ENCODE results near the gene ARHGAP9. TPM values are rescaled to one million over a fixed set of nuclear protein-coding genes. Genes with fewer than 3 reads are reported as not detected.

The ARHGAP9 gene
- total RNA-seq, 1 experiment from 2014 or later, result 0.92 TPM

DNA sequence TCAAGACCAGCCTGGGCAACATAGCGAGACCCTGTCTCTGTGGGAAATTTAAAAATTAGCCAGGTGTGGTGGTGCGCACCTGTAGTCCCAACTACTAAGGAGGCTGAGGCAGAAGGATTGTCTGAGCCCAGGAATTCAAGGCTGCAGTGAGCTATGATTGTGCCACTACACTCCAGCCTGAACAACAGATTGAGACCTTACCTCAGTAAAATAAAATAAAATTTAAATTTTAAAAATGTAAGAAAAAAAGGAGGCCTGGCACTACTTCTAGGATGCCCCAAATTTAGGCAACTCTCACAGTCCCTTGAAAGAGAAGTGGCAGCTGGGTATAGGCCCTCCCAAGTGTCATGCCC is 25.5 kb downstream of the ARHGAP9 start:
- H3K9me3 ChIP-seq (ENCODE audit: control insufficient read depth, insufficient read depth, low read depth, low read length), result no peaks in the 10 kb centered on the region
- DNase-seq (ENCODE audit: low read depth, low spot score), result no peak
- in situ Hi-C loops (cut with HindIII; ENCODE audit: low pct_unique_long_range_greater_than_20kb, low sequenced_read_pairs), result no loop called here
- ChIA-PET POLR2A (no interaction called here), CTCF (interaction anchor here (0.6 to 3.2 kb wide), 3 partner anchors 25 to 182 kb away, joined by 3 to 54 read pairs (median 3); no protein-coding TSS in a partner anchor)
- BruUV-seq (replicated peaks), result no TSS peak
- no peaks in the 10 kb centered on the region for H3K27me3 ChIP-seq (ENCODE audit: control insufficient read depth, insufficient read depth, low read length)
- peaks cover 6% of the 10 kb centered on the region for H3K4me1 ChIP-seq (ENCODE audit: control insufficient read depth, insufficient read depth, low read length)
- intact Hi-C loops (cut with micrococcal nuclease; ENCODE audit: unreplicated experiment), result loop anchor here (5.0 kb wide), 1 partner anchor 192 kb away; no protein-coding TSS in a partner anchor
- H3K36me3 ChIP-seq (ENCODE audit: control insufficient read depth, insufficient read depth, low read length), result no peaks in the 10 kb centered on the region
- TF ChIP-seq POLR2AphosphoS5 (IDR thresholded peaks at IDR 0.05; ENCODE audit: low read depth, low read length), result no peak
- TF ChIP-seq SIN3A (IDR thresholded peaks at IDR 0.05; ENCODE audit: borderline replicate concordance, insufficient read depth, low read depth, low read length), result no peak
- TF ChIP-seq, protein P1, sequence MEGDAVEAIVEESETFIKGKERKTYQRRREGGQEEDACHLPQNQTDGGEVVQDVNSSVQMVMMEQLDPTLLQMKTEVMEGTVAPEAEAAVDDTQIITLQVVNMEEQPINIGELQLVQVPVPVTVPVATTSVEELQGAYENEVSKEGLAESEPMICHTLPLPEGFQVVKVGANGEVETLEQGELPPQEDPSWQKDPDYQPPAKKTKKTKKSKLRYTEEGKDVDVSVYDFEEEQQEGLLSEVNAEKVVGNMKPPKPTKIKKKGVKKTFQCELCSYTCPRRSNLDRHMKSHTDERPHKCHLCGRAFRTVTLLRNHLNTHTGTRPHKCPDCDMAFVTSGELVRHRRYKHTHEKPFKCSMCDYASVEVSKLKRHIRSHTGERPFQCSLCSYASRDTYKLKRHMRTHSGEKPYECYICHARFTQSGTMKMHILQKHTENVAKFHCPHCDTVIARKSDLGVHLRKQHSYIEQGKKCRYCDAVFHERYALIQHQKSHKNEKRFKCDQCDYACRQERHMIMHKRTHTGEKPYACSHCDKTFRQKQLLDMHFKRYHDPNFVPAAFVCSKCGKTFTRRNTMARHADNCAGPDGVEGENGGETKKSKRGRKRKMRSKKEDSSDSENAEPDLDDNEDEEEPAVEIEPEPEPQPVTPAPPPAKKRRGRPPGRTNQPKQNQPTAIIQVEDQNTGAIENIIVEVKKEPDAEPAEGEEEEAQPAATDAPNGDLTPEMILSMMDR (IDR thresholded peaks at IDR 0.05), result no peak
- TF ChIP-seq, protein P2, sequence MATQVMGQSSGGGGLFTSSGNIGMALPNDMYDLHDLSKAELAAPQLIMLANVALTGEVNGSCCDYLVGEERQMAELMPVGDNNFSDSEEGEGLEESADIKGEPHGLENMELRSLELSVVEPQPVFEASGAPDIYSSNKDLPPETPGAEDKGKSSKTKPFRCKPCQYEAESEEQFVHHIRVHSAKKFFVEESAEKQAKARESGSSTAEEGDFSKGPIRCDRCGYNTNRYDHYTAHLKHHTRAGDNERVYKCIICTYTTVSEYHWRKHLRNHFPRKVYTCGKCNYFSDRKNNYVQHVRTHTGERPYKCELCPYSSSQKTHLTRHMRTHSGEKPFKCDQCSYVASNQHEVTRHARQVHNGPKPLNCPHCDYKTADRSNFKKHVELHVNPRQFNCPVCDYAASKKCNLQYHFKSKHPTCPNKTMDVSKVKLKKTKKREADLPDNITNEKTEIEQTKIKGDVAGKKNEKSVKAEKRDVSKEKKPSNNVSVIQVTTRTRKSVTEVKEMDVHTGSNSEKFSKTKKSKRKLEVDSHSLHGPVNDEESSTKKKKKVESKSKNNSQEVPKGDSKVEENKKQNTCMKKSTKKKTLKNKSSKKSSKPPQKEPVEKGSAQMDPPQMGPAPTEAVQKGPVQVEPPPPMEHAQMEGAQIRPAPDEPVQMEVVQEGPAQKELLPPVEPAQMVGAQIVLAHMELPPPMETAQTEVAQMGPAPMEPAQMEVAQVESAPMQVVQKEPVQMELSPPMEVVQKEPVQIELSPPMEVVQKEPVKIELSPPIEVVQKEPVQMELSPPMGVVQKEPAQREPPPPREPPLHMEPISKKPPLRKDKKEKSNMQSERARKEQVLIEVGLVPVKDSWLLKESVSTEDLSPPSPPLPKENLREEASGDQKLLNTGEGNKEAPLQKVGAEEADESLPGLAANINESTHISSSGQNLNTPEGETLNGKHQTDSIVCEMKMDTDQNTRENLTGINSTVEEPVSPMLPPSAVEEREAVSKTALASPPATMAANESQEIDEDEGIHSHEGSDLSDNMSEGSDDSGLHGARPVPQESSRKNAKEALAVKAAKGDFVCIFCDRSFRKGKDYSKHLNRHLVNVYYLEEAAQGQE (IDR thresholded peaks at IDR 0.05; ENCODE audit: insufficient read depth in 1 of 2, low read depth in 2 of 2, low read length in 1 of 2), result no peak
- TF ChIP-seq TCF7L2 (IDR thresholded peaks at IDR 0.05; ENCODE audit: low read depth, low read length), result no peak
- no peak overlapping the region for H3K27ac ChIP-seq (ENCODE audit: low read length)
- H3K4me3 ChIP-seq (ENCODE audit: low read depth in 2 of 2, low read length in 2 of 2), result no peak overlapping the region
- ATAC-seq, result no peak

DNA sequence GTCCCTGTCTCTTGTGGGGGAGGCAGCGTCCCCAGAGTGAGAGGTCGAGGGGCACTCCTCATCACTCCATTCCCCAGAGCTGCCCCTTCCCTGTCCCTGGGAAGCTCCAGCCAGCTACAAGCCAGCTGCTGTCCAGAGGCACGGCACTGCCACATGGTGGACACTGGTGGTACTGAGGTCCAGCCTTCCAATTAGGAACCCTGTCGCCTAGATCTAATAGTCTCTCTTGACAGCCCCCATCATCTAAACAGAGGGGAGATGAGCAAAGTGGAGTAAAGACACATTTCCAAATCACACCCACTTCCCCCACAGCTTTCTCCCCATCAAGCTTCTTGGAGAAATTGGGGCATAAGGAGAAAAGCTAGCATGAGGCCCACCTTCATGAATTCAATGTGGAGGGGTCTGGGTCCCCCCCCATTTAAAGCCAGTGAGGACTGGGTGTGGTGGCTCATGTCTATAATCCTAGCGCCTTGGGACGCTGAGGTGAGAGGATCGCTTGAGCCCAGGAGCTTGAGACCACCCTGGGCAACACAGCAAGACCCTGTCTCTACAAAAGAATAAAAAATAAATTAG is 26.6 kb downstream of the ARHGAP9 start:
- H3K27me3 ChIP-seq (ENCODE audit: control insufficient read depth, insufficient read depth, low read length), result no peaks in the 10 kb centered on the region
- no TSS peak for BruUV-seq (replicated peaks)
- H3K4me3 ChIP-seq (ENCODE audit: low read depth in 2 of 2, low read length in 2 of 2), result no peak overlapping the region
- ChIA-PET POLR2A (interaction anchor here (0.6 kb wide), 1 partner anchor 193 kb away, joined by 3 read pairs; no protein-coding TSS in a partner anchor), CTCF (interaction anchor here (0.6 to 3.2 kb wide), 14 partner anchors 9 to 240 kb away, joined by 3 to 54 read pairs (median 3); partner anchors contain the start of gene STAC3)
- DNase-seq (ENCODE audit: low read depth, low spot score), result no peak
- H3K36me3 ChIP-seq (ENCODE audit: control insufficient read depth, insufficient read depth, low read length), result no peaks in the 10 kb centered on the region
- H3K27ac ChIP-seq (ENCODE audit: low read length), result no peak overlapping the region
- H3K9me3 ChIP-seq (ENCODE audit: control insufficient read depth, insufficient read depth, low read depth, low read length), result no peaks in the 10 kb centered on the region
- H3K4me1 ChIP-seq (ENCODE audit: control insufficient read depth, insufficient read depth, low read length), result no peaks in the 10 kb centered on the region
- TF ChIP-seq SIN3A (IDR thresholded peaks at IDR 0.05; ENCODE audit: borderline replicate concordance, insufficient read depth, low read depth, low read length), result no peak
- TF ChIP-seq TCF7L2 (IDR thresholded peaks at IDR 0.05; ENCODE audit: low read depth, low read length), result no peak
- no peak for TF ChIP-seq POLR2AphosphoS5 (IDR thresholded peaks at IDR 0.05; ENCODE audit: low read depth, low read length)
- TF ChIP-seq, protein P1 (IDR thresholded peaks at IDR 0.05), result peak; percentile 96
- TF ChIP-seq, protein P2 (IDR thresholded peaks at IDR 0.05; ENCODE audit: insufficient read depth in 1 of 2, low read depth in 2 of 2, low read length in 1 of 2), result peak in 1 of 2 experiments; percentile 49; a peak in 1 of 4 replicates
- in situ Hi-C loops (cut with HindIII; ENCODE audit: low pct_unique_long_range_greater_than_20kb, low sequenced_read_pairs) (no loop called here), intact Hi-C loops (cut with micrococcal nuclease; ENCODE audit: unreplicated experiment) (loop anchor here (2.0 to 5.0 kb wide), 2 partner anchors 146 to 191 kb away; no protein-coding TSS in a partner anchor)
- peak; percentile 86 for ATAC-seq
